Gastroesophageal sphincter (tissue), 3 donors: ENCODE data around the gene ZNF445.

ENCODE experiments used
- CTCF ChIP-seq, 4 experiments: fragments of 200-600 bp in 2 of 4; fragments of 450-650 bp in 2 of 4; sonication (generic) in 1 of 4; IDR thresholded peaks; one replicate each; pipeline ENCODE4 v1.5.1; 2017 to 2019; ENCODE audit warnings: antibody characterized with exemption in 4 of 4, mild to moderate bottlenecking in 2 of 4, moderate library complexity in 2 of 4
- POLR2AphosphoS5 ChIP-seq: sonication (generic); formaldehyde crosslinking; IDR thresholded peaks from one replicate; pipeline ENCODE4 v1.6.1; 2017; ENCODE audit warnings: antibody characterized with exemption

GRCh38 chr3:44525060-44525459 lies 47.6 kb upstream of the ZNF445 start:
- TF ChIP-seq CTCF (IDR thresholded peaks at IDR 0.05): no peak
- no peak for TF ChIP-seq POLR2AphosphoS5
